HepG2 (cell line): ENCODE data around the gene TMTC2. TPM values are rescaled to one million over a fixed set of nuclear protein-coding genes. Genes with fewer than 3 reads are reported as not detected.

Experiments
- ATAC-seq: fragments of 200-7000 bp; cut with Tn5 transposase; 3 replicates; pipeline ENCODE4 v1.9.1; 2020; ENCODE audit warnings: mild to moderate bottlenecking, moderate library complexity
- BruUV-seq: library from RNA; stranded (reverse); fragments of 400-500 nt; replicated peaks from 2 replicates; lab custom pipeline; 2021; lab: Mats Ljungman, UMichigan
- CTCF ChIA-PET: fragments of 300-600 bp; formaldehyde crosslinking; extraction: SDS; loops from one replicate; lab custom pipeline; 2021; ENCODE audit warnings: low total read pairs, inconsistent platforms, low intra/inter-chr PET ratio; lab: Yijun Ruan, JAX
- POLR2A ChIA-PET: fragments of 350-600 bp; sonication (Branson Sonifier 250); formaldehyde crosslinking; loops from one replicate; lab custom pipeline; 2020; ENCODE audit warnings: antibody characterized with exemption, inconsistent platforms; lab: Yijun Ruan, JAX
- DNase-seq: peaks from one replicate; pipeline ENCODE4 v3.0.0-alpha.2; 2015; ENCODE audit warnings: low spot score
- FAIRE-seq: peaks from 3 replicates; lab custom pipeline; 2011; peaks lifted over from hg19 to GRCh38; lab: Jason Lieb, UNC
- H2AFZ ChIP-seq: one replicate; pipeline ENCODE4 v1.6.1; 2011; ENCODE audit warnings: low read length, inconsistent platforms
- H3K27ac ChIP-seq: fragments of 300-600 bp; 3 replicates; pipeline ENCODE4 v1.8.0; 2011; ENCODE audit warnings: mixed run types, mild to moderate bottlenecking, mixed read lengths, low read length, inconsistent platforms; ENCODE audit not compliant: insufficient read depth; ENCODE audit errors: extremely low read length
- H3K27me3 ChIP-seq, 2 experiments: fragments of 200-600 bp in 1 of 2; 2 replicates in 1 of 2; 3 replicates in 1 of 2; pipeline versions ENCODE4 v1.6.0 to v1.8.0; 2011; ENCODE audit warnings: low read length in 2 of 2, mild to moderate bottlenecking in 2 of 2, moderate library complexity in 2 of 2, inconsistent platforms in 1 of 2; ENCODE audit not compliant: insufficient read depth in 2 of 2, control insufficient read depth in 1 of 2
- H3K36me3 ChIP-seq, 2 experiments: fragments of 200-600 bp in 1 of 2; replicated peaks in 1 of 2; 2 replicates in 1 of 2; 3 replicates in 1 of 2; pipeline versions ENCODE4 v1.5.1 to v1.8.0; 2011; ENCODE audit warnings: low read length in 2 of 2, inconsistent platforms in 1 of 2; ENCODE audit not compliant: insufficient read depth in 2 of 2, control insufficient read depth in 1 of 2
- H3K4me1 ChIP-seq: 2 replicates; pipeline ENCODE4 v1.5.1; 2012; ENCODE audit warnings: low read length, inconsistent platforms; ENCODE audit not compliant: insufficient read depth
- H3K4me2 ChIP-seq: 2 replicates; pipeline ENCODE4 v1.6.0; 2011; ENCODE audit warnings: low read depth, low read length, inconsistent platforms
- H3K4me3 ChIP-seq, 3 experiments: fragments of 200-600 bp in 1 of 3; sonication (generic), shearing (Covaris generic) in 1 of 3; replicated peaks in 1 of 3; 2 replicates each; pipeline ENCODE4 v1.5.1; 2011 to 2016; ENCODE audit warnings: low read length in 3 of 3, inconsistent platforms in 2 of 3, low read depth in 2 of 3, mild to moderate bottlenecking in 2 of 3, control low read depth in 1 of 3, mixed read lengths in 1 of 3; ENCODE audit not compliant: insufficient read depth in 1 of 3
- H3K79me2 ChIP-seq: one replicate; pipeline ENCODE4 v1.6.1; 2011; ENCODE audit warnings: low read length, inconsistent platforms; ENCODE audit not compliant: insufficient read depth
- H3K9ac ChIP-seq: 2 replicates; pipeline ENCODE4 v1.6.0; 2011; ENCODE audit warnings: mild to moderate bottlenecking, low read depth, low read length, inconsistent platforms; ENCODE audit not compliant: insufficient read depth
- H3K9me3 ChIP-seq: 2 replicates; pipeline ENCODE4 v1.5.1; 2012; ENCODE audit warnings: mild to moderate bottlenecking, low read length
- H4K20me1 ChIP-seq: 2 replicates; pipeline ENCODE4 v1.6.0; 2011; ENCODE audit warnings: inconsistent platforms, mild to moderate bottlenecking, low read length, moderate library complexity; ENCODE audit not compliant: insufficient read depth
- CHD4 ChIP-seq: fragments of 200-600 bp; sonication (generic); IDR thresholded peaks from 2 replicates; pipeline ENCODE4 v1.7.0; 2017; ENCODE audit warnings: mild to moderate bottlenecking, low read length, borderline replicate concordance
- FLYWCH1 ChIP-seq: sonication (generic); formaldehyde crosslinking; IDR thresholded peaks from 2 replicates; pipeline ENCODE4 v1.8.1; 2023; ENCODE audit warnings: mild to moderate bottlenecking, missing genetic modification reagents
- GABPB1 ChIP-seq: IDR thresholded peaks from 2 replicates; pipeline ENCODE4 v1.6.1; 2016; ENCODE audit warnings: mild to moderate bottlenecking, missing genetic modification reagents, moderate library complexity, missing compliant biosample characterization
- HIVEP1 ChIP-seq: sonication (generic); formaldehyde crosslinking; IDR thresholded peaks from 2 replicates; pipeline ENCODE4 v1.4.0; 2020; ENCODE audit warnings: mild to moderate bottlenecking, missing genetic modification reagents
- KDM4B ChIP-seq: sonication (generic); formaldehyde crosslinking; IDR thresholded peaks from 2 replicates; pipeline ENCODE4 v1.4.0; 2020; ENCODE audit warnings: missing genetic modification reagents
- MXD4 ChIP-seq: IDR thresholded peaks from 2 replicates; pipeline ENCODE4 v1.6.1; 2016; ENCODE audit warnings: mild to moderate bottlenecking, missing biosample characterization, missing genetic modification reagents
- RFX3 ChIP-seq: IDR thresholded peaks from 2 replicates; pipeline ENCODE4 v1.6.1; 2016; ENCODE audit warnings: missing biosample characterization, missing genetic modification reagents
- SMYD3 ChIP-seq: sonication (generic); formaldehyde crosslinking; IDR thresholded peaks from 2 replicates; pipeline ENCODE4 v1.8.1; 2023; ENCODE audit warnings: mild to moderate bottlenecking, missing genetic modification reagents
- ZEB1 ChIP-seq: IDR thresholded peaks from 2 replicates; pipeline ENCODE4 v1.6.1; 2012; ENCODE audit warnings: mild to moderate bottlenecking, low read depth, inconsistent platforms; ENCODE audit not compliant: insufficient replicate concordance
- ZFP62 ChIP-seq: sonication (generic); formaldehyde crosslinking; IDR thresholded peaks from 2 replicates; pipeline ENCODE4 v1.4.0; 2020; ENCODE audit warnings: missing genetic modification reagents
- ZNF160 ChIP-seq: sonication (generic); formaldehyde crosslinking; IDR thresholded peaks from 2 replicates; pipeline ENCODE4 v1.8.0; 2022; ENCODE audit warnings: mild to moderate bottlenecking, inconsistent platforms, missing genetic modification reagents
- ZNF33B ChIP-seq: sonication (generic); formaldehyde crosslinking; IDR thresholded peaks from 2 replicates; pipeline ENCODE4 v1.5.1; 2020; ENCODE audit warnings: mild to moderate bottlenecking, missing genetic modification reagents
- ZNF543 ChIP-seq: sonication (generic); formaldehyde crosslinking; IDR thresholded peaks from 2 replicates; pipeline ENCODE4 v1.4.0; 2020; ENCODE audit warnings: mild to moderate bottlenecking, missing genetic modification reagents
- ZNF580 ChIP-seq: IDR thresholded peaks from 2 replicates; pipeline ENCODE4 v1.6.1; 2016; ENCODE audit warnings: low read depth, borderline replicate concordance
- ZNF589 ChIP-seq: sonication (generic); formaldehyde crosslinking; conservative IDR thresholded peaks from 2 replicates; pipeline ENCODE4 v1.8.0; 2022; ENCODE audit warnings: mild to moderate bottlenecking, moderate library complexity, missing genetic modification reagents
- ZNF7 ChIP-seq: IDR thresholded peaks from 2 replicates; pipeline ENCODE4 v1.6.1; 2016; ENCODE audit warnings: missing biosample characterization, missing genetic modification reagents
- ZNF761 ChIP-seq: sonication (generic); formaldehyde crosslinking; conservative IDR thresholded peaks from 2 replicates; pipeline ENCODE4 v1.4.0; 2020; ENCODE audit warnings: mild to moderate bottlenecking, missing genetic modification reagents
- WGBS: methylation state at CpG from one replicate; pipeline ENCODE4 v1.1.6; 2017; ENCODE audit warnings: low lambda C conversion rate; 5-methylcytosine and 5-hydroxymethylcytosine counted together
- in situ Hi-C: cut with HindIII; loops from 2 replicates; pipeline ENCODE4 v1.10.0; 2017; ENCODE audit warnings: low pct_unique_long_range_greater_than_20kb; ENCODE audit not compliant: extremely low pct_ligation_motif_present
- intact Hi-C: fragments of 100-400 bp; cut with micrococcal nuclease; formaldehyde crosslinking; loops from one replicate; pipeline ENCODE4 v1.10.0; 2022; ENCODE audit not compliant: unreplicated experiment
- polyA plus RNA-seq, 8 experiments: library from polyadenylated mRNA; depleted of rRNA in 3 of 8; stranded (reverse) in 7 of 8; unstranded in 1 of 8; fragments of >200 nt; fragmentation: Illumina TruSeq in 4 of 8; extraction: Trizol in 4 of 8; gene quantifications; 2 replicates each; pipeline versions ENCODE4 v1.2.1 to v1.2.3, GENCODE V29; 2011 to 2016; ENCODE audit warnings: low read depth in 4 of 8, missing spikeins in 1 of 8, mixed read lengths in 1 of 8; ENCODE audit not compliant: insufficient read depth in 1 of 8
- total RNA-seq, 5 experiments: library from RNA; depleted of rRNA; stranded (reverse); fragments of >200 nt; fragmentation: Illumina TruSeq; extraction: Trizol; gene quantifications; 2 replicates each; pipeline ENCODE4 v1.2.3, GENCODE V29; 2016; ENCODE audit warnings: low read depth in 1 of 5
- TF ChIP-seq, protein P1 (sequence below): fragments of 450-650 bp; IDR thresholded peaks from 2 replicates; pipeline ENCODE4 v1.6.1; 2016
- TF ChIP-seq, protein P2 (sequence below): sonication (generic); formaldehyde crosslinking; IDR thresholded peaks from 2 replicates; pipeline ENCODE4 v1.4.0; 2020; ENCODE audit warnings: missing genetic modification reagents, mild to moderate bottlenecking, borderline replicate concordance

The TMTC2 gene
- total and polyA plus RNA-seq, 2 of the 13 experiments (the other 11 are each of a cell fraction or from before 2014, with no cell fraction given), result 0.55 to 0.63 TPM

- TF ChIP-seq, protein P1, sequence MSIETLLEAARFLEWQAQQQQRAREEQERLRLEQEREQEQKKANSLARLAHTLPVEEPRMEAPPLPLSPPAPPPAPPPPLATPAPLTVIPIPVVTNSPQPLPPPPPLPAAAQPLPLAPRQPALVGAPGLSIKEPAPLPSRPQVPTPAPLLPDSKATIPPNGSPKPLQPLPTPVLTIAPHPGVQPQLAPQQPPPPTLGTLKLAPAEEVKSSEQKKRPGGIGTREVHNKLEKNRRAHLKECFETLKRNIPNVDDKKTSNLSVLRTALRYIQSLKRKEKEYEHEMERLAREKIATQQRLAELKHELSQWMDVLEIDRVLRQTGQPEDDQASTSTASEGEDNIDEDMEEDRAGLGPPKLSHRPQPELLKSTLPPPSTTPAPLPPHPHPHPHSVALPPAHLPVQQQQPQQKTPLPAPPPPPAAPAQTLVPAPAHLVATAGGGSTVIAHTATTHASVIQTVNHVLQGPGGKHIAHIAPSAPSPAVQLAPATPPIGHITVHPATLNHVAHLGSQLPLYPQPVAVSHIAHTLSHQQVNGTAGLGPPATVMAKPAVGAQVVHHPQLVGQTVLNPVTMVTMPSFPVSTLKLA, result no peak
- TF ChIP-seq ZNF160 (CRISPR knock-in tag) (no peak), KDM4B (CRISPR knock-in tag) (no peak), HIVEP1 (CRISPR knock-in tag) (no peak), ZNF543 (CRISPR knock-in tag) (no peak), GABPB1 (CRISPR knock-in tag) (no peak), SMYD3 (CRISPR knock-in tag) (no peak), ZEB1 (no peak)
Measured at GRCh38 chr12:82756303-82756702, 69.6 kb downstream of the TMTC2 start (continued).

- H3K27ac ChIP-seq, result no peak overlapping the region
- BruUV-seq, result no TSS peak
- ATAC-seq, result no peak
- no peaks in the 10 kb centered on the region for H3K79me2 ChIP-seq
- TF ChIP-seq ZNF761 (CRISPR knock-in tag) (no peak), ZNF580 (no peak), CHD4 (no peak), ZNF7 (CRISPR knock-in tag) (no peak), ZFP62 (CRISPR knock-in tag) (no peak), MXD4 (no peak), RFX3 (no peak), ZNF589 (CRISPR knock-in tag) (no peak), FLYWCH1 (no peak), ZNF33B (CRISPR knock-in tag) (no peak)
- TF ChIP-seq, protein P2, sequence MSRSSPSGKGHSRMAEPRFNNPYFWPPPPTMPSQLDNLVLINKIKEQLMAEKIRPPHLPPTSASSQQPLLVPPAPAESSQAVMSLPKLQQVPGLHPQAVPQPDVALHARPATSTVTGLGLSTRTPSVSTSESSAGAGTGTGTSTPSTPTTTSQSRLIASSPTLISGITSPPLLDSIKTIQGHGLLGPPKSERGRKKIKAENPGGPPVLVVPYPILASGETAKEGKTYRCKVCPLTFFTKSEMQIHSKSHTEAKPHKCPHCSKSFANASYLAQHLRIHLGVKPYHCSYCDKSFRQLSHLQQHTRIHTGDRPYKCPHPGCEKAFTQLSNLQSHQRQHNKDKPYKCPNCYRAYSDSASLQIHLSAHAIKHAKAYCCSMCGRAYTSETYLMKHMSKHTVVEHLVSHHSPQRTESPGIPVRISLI (CRISPR knock-in tag), result no peak
- TF ChIP-seq, all 625 proteins: peak for 0
- WGBS, result 8% methylated on average over 1 of the region's 1 CpG
- H3K4me2 ChIP-seq, result no peak overlapping the region
- H3K9ac ChIP-seq, result no peak overlapping the region
- H3K4me1 ChIP-seq, result no peaks in the 10 kb centered on the region
- ChIA-PET CTCF (no interaction called here), POLR2A (no interaction called here)
- in situ Hi-C loops (no loop called here), intact Hi-C loops (no loop called here)
- no peak for FAIRE-seq
- no peaks in the 10 kb centered on the region for H3K36me3 ChIP-seq
- no peak overlapping the region for H3K4me3 ChIP-seq
- no peak overlapping the region for H2AFZ ChIP-seq
- H4K20me1 ChIP-seq, result no peaks in the 10 kb centered on the region
- no peaks in the 10 kb centered on the region for H3K9me3 ChIP-seq
- no peak for DNase-seq
- no peaks in the 10 kb centered on the region for H3K27me3 ChIP-seq
Measured at GRCh38 chr12:82757059-82757458, 70.4 kb downstream of the TMTC2 start.
